Measurements from ENCODE around the gene COMMD1.

GRCh38 chr2:62000538-62000937 is 95.1 kb downstream of the COMMD1 start:
- TF ChIP-seq CTCF (IDR thresholded peaks at IDR 0.05 in 4 of 5, conservative IDR thresholded peaks at IDR 0.05 in 1 of 5) = no peak
- no peak for TF ChIP-seq POLR2A (IDR thresholded peaks at IDR 0.05)

Measured in gastrocnemius medialis (tissue), 4 donors.